Measurements from ENCODE around the gene COL9A1. TPM values are rescaled to one million over a fixed set of nuclear protein-coding genes. Genes with fewer than 3 reads are reported as not detected.
A peak's percentile ranks its signal among the peaks of the same experiment; 100 is the strongest.

The COL9A1 gene
- total and polyA plus RNA-seq, 9 of the 15 experiments (the other 6 are each of a cell fraction or from before 2014, with no cell fraction given): 0.01 to 0.13 (median 0.06) TPM; not detected in 1

DNA sequence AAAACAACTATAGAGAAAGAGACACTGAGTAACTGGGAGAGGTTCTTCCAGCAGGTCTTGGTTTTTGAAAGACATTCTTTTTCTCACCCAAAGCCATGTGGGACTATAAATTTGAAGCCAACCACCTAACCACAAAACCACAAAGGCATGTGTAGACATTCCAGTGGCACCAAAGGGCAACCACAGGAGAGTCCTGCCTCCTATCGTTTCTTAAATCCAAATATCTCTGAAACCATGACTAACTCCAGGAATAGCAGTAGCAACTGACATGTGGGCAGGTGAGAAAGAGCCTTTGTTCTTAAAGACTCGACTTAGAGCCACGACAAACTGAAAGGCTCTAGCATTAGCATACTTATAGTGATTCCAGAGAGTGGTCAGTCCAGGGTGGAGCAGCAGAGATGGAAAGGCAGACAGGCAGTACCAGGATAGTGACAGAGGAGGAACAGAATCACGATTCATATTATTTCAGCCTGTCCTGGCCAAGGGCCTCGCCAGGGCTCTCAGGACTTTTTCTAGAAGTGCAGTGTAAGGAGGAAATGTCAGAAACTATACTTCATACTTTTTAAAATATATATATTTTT, 9.4 kb upstream of the COL9A1 start (continued):
- TF ChIP-seq NCOA2 (IDR thresholded peaks at IDR 0.05; ENCODE audit: partially characterized antibody in 2 of 2): no peak
- no peak for TF ChIP-seq FOXA1 (IDR thresholded peaks at IDR 0.05; ENCODE audit: borderline replicate concordance)
- TF ChIP-seq PRPF4 (IDR thresholded peaks at IDR 0.05; ENCODE audit: insufficient read depth, low read depth, low read length, poor library complexity, severe bottlenecking): no peak
- no peak for TF ChIP-seq KAT8 (IDR thresholded peaks at IDR 0.05; ENCODE audit: low read depth)
- TF ChIP-seq, protein P1, sequence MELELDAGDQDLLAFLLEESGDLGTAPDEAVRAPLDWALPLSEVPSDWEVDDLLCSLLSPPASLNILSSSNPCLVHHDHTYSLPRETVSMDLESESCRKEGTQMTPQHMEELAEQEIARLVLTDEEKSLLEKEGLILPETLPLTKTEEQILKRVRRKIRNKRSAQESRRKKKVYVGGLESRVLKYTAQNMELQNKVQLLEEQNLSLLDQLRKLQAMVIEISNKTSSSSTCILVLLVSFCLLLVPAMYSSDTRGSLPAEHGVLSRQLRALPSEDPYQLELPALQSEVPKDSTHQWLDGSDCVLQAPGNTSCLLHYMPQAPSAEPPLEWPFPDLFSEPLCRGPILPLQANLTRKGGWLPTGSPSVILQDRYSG (tag; conservative IDR thresholded peaks at IDR 0.05; ENCODE audit: low read depth): no peak
- no peak for TF ChIP-seq DPF2 (IDR thresholded peaks at IDR 0.05)
- TF ChIP-seq OTX1 (CRISPR knock-in tag; IDR thresholded peaks at IDR 0.05): no peak
- TF ChIP-seq ZNF134 (CRISPR knock-in tag; conservative IDR thresholded peaks at IDR 0.05): no peak
- TF ChIP-seq, protein P2, sequence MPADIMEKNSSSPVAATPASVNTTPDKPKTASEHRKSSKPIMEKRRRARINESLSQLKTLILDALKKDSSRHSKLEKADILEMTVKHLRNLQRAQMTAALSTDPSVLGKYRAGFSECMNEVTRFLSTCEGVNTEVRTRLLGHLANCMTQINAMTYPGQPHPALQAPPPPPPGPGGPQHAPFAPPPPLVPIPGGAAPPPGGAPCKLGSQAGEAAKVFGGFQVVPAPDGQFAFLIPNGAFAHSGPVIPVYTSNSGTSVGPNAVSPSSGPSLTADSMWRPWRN (IDR thresholded peaks at IDR 0.05; ENCODE audit: low read depth): peak; percentile 90
- peak; percentile 57; the same call in 1 of the 2 replicates for TF ChIP-seq MYNN (IDR thresholded peaks at IDR 0.05)
- TF ChIP-seq MYNN (CRISPR knock-in tag; IDR thresholded peaks at IDR 0.05): no peak
- TF ChIP-seq, protein P3, sequence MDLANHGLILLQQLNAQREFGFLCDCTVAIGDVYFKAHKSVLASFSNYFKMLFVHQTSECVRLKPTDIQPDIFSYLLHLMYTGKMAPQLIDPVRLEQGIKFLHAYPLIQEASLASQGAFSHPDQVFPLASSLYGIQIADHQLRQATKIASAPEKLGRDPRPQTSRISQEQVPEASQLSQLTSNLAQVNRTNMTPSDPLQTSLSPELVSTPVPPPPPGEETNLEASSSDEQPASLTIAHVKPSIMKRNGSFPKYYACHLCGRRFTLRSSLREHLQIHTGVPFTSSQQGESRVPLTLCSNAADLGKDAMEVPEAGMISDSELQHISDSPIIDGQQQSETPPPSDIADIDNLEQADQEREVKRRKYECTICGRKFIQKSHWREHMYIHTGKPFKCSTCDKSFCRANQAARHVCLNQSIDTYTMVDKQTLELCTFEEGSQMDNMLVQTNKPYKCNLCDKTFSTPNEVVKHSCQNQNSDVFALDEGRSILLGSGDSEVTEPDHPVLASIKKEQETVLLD (IDR thresholded peaks at IDR 0.05): no peak
- TF ChIP-seq ZNF780A (CRISPR knock-in tag; IDR thresholded peaks at IDR 0.05): no peak
- TF ChIP-seq ARID1B (IDR thresholded peaks at IDR 0.05): no peak
- no peak for TF ChIP-seq ZSCAN29 (IDR thresholded peaks at IDR 0.05)
- TF ChIP-seq, protein P4, sequence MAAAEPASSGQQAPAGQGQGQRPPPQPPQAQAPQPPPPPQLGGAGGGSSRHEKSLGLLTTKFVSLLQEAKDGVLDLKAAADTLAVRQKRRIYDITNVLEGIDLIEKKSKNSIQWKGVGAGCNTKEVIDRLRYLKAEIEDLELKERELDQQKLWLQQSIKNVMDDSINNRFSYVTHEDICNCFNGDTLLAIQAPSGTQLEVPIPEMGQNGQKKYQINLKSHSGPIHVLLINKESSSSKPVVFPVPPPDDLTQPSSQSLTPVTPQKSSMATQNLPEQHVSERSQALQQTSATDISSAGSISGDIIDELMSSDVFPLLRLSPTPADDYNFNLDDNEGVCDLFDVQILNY (CRISPR knock-in tag; IDR thresholded peaks at IDR 0.05): no peak
- TF ChIP-seq NFIC (IDR thresholded peaks at IDR 0.05): no peak
- TF ChIP-seq RCOR1 (IDR thresholded peaks at IDR 0.05; ENCODE audit: borderline replicate concordance in 1 of 2, low read depth in 2 of 2, low read length in 2 of 2): peak in 1 of 2 experiments; percentile 84; a peak in 2 of 4 replicates
- TF ChIP-seq, protein P5, sequence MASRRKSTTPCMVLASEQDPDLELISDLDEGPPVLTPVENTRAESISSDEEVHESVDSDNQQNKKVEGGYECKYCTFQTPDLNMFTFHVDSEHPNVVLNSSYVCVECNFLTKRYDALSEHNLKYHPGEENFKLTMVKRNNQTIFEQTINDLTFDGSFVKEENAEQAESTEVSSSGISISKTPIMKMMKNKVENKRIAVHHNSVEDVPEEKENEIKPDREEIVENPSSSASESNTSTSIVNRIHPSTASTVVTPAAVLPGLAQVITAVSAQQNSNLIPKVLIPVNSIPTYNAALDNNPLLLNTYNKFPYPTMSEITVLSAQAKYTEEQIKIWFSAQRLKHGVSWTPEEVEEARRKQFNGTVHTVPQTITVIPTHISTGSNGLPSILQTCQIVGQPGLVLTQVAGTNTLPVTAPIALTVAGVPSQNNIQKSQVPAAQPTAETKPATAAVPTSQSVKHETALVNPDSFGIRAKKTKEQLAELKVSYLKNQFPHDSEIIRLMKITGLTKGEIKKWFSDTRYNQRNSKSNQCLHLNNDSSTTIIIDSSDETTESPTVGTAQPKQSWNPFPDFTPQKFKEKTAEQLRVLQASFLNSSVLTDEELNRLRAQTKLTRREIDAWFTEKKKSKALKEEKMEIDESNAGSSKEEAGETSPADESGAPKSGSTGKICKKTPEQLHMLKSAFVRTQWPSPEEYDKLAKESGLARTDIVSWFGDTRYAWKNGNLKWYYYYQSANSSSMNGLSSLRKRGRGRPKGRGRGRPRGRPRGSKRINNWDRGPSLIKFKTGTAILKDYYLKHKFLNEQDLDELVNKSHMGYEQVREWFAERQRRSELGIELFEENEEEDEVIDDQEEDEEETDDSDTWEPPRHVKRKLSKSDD (conservative IDR thresholded peaks at IDR 0.05; ENCODE audit: low read length): no peak
- no peak for TF ChIP-seq NR2C2 (CRISPR knock-in tag; IDR thresholded peaks at IDR 0.05)
- TF ChIP-seq NR2C2 (tag; IDR thresholded peaks at IDR 0.05): no peak
- TF ChIP-seq, protein P6, sequence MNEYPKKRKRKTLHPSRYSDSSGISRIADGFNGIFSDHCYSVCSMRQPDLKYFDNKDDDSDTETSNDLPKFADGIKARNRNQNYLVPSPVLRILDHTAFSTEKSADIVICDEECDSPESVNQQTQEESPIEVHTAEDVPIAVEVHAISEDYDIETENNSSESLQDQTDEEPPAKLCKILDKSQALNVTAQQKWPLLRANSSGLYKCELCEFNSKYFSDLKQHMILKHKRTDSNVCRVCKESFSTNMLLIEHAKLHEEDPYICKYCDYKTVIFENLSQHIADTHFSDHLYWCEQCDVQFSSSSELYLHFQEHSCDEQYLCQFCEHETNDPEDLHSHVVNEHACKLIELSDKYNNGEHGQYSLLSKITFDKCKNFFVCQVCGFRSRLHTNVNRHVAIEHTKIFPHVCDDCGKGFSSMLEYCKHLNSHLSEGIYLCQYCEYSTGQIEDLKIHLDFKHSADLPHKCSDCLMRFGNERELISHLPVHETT (CRISPR knock-in tag; conservative IDR thresholded peaks at IDR 0.05 in 1 of 2, IDR thresholded peaks at IDR 0.05 in 1 of 2): no peak

All from K562 (cell line).